Right lobe of liver (tissue), 6 donors: ENCODE data around the gene TAGLN3. TPM values are rescaled to one million over a fixed set of nuclear protein-coding genes. Genes with fewer than 3 reads are reported as not detected.

Experiments
- ATAC-seq, 4 donors: fragments of 200-7000 bp; cut with Tn5 transposase; one replicate each; pipeline ENCODE4 v1.9.1; 2020; ENCODE audit warnings: mild to moderate bottlenecking in 4 of 4, moderate library complexity in 4 of 4
- DNase-seq, 3 donors: peaks; one replicate each; pipeline ENCODE4 v3.0.0-alpha.2; 2020
- H3K27ac ChIP-seq, 3 donors: fragments of 200-600 bp; one replicate each; pipeline ENCODE4 v1.8.0; 2022
- H3K27me3 ChIP-seq, 2 donors: fragments of 200-600 bp; one replicate each; pipeline ENCODE4 v1.8.0; 2022
- H3K36me3 ChIP-seq, 4 donors: fragments of 200-600 bp; sonication (generic) in 1 of 4; one replicate each; pipeline versions ENCODE4 v1.5.1 to v1.8.0; 2017 to 2022; ENCODE audit warnings: control low read depth in 1 of 4
- H3K4me1 ChIP-seq, 4 donors: fragments of 200-600 bp; sonication (generic) in 1 of 4; one replicate each; pipeline versions ENCODE4 v1.5.1 to v1.8.0; 2017 to 2022; ENCODE audit warnings: control low read depth in 1 of 4
- H3K4me3 ChIP-seq, 3 donors: fragments of 200-600 bp; one replicate each; pipeline ENCODE4 v1.8.0; 2022
- H3K9me3 ChIP-seq, 4 donors: fragments of 200-600 bp; sonication (generic) in 1 of 4; one replicate each; pipeline versions ENCODE4 v1.5.1 to v1.8.0; 2017 to 2022; ENCODE audit warnings: control low read depth in 1 of 4
- CTCF ChIP-seq, 4 donors: fragments of 200-600 bp in 3 of 4; fragments of 450-650 bp in 1 of 4; IDR thresholded peaks; one replicate each; pipeline versions ENCODE4 v1.5.1 to v1.8.0; 2016 to 2022; ENCODE audit warnings: antibody characterized with exemption in 4 of 4, mild to moderate bottlenecking in 2 of 4
- POLR2A ChIP-seq: fragments of 450-650 bp; IDR thresholded peaks from one replicate; pipeline ENCODE4 v1.6.1; 2017; ENCODE audit warnings: antibody characterized with exemption, mild to moderate bottlenecking
- WGBS: methylation state at CpG from one replicate; pipeline ENCODE4 v1.1.6; 2018; ENCODE audit warnings: low coverage, low lambda C conversion rate; ENCODE audit not compliant: insufficient coverage; ENCODE audit errors: missing lambda C conversion rate; 5-methylcytosine and 5-hydroxymethylcytosine counted together
- intact Hi-C, 2 donors: fragments of 100-400 bp; cut with DNase I; formaldehyde crosslinking; loops; one replicate each; pipeline versions ENCODE4 v1.11.2 to v1.14.1; 2022
- total RNA-seq, 6 experiments: library from RNA; depleted of rRNA in 2 of 6; stranded (reverse); fragments of >200 nt in 2 of 6; fragmentation: NEBNext Ultra II Directional in 3 of 6; extraction: Animal tissue kit (Norgen Biotek cat#: 25700) in 3 of 6; gene quantifications; one replicate each; pipeline versions ENCODE4 v1.1.0 to v1.2.4, GENCODE V29; 2016 to 2023
- donor health status: DM: no; HTN: yes; CAD: no.
- donor health status: DM: no; HTN: no; CAD: no.
- donor health status: DM: no; HTN: no; CAD: no.
- donor health status: DM: no; HTN: yes; CAD: no.
- donor health status: DM: no; HTN: yes; CAD: no.

Gene TAGLN3
- total RNA-seq, 6 experiments from 2014 or later, result not detected

DNA sequence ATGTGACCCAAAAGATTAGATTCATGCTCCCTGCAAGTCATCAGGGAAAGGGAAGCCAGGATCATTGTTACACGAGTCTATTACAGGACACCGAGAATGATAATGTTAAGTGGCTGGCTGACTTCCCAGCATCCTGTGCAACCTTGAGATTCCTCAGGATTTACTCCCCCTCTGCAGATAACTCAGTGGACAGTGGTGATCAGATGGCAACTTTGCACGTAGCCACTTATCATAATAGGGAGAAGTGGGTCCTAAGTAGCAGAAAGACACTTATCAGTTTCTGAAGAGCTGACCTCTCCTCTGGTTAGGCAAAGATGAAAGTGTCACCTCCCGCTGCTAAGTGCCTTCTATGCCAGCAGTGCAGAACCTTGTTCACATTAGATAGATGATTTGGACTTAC, 29.1 kb downstream of the TAGLN3 start:
- DNase-seq, result no peak
- Histone ChIP-seq H3K27me3 (no peaks in the 10 kb centered on the region), H3K4me1 (no peaks in the 10 kb centered on the region), H3K36me3 (no peaks in the 10 kb centered on the region), H3K9me3 (no peaks in the 10 kb centered on the region), H3K27ac (no peak overlapping the region), H3K4me3 (no peak overlapping the region)
- ATAC-seq, result peak; percentile 69 to 85 (median 77)
- intact Hi-C loops, result no loop called here
- 60% methylated on average over 1 of the region's 4 CpGs for WGBS
- TF ChIP-seq POLR2A (no peak), CTCF (IDR thresholded peaks at IDR 0.05) (no peak)

DNA sequence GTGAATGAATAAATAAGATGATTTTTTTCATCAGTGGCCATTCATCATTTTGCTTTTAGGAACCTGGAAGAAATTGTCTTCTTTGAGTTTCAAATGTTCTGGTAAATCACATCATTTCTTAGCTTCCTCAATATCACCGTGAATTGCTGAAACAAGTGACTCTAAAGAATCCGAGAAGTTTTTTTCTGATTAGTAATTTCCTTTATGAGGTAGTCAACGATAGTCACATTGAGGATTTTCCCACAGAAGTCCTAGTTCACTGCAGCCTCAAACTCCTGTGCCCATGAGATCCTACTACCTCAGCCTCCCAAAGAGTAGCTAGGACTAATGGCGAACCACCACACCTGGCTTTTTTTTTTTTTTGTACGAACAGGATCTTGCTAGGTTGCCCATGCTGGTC, 32.2 kb downstream of the TAGLN3 start:
- DNase-seq (no peak), ATAC-seq (no peak)
- Histone ChIP-seq H3K36me3 (no peaks in the 10 kb centered on the region), H3K27me3 (no peaks in the 10 kb centered on the region), H3K27ac (no peak overlapping the region), H3K9me3 (no peaks in the 10 kb centered on the region), H3K4me3 (no peak overlapping the region), H3K4me1 (no peaks in the 10 kb centered on the region)
- 83% methylated on average over 5 of the region's 5 CpGs for WGBS
- TF ChIP-seq POLR2A (no peak), CTCF (IDR thresholded peaks at IDR 0.05) (no peak)
- intact Hi-C loops, result no loop called here

- DNase-seq, result no peak
- ATAC-seq, result no peak
- Histone ChIP-seq H3K4me3 (no peak overlapping the region), H3K4me1 (no peaks in the 10 kb centered on the region), H3K36me3 (no peaks in the 10 kb centered on the region), H3K27me3 (no peaks in the 10 kb centered on the region), H3K9me3 (no peaks in the 10 kb centered on the region), H3K27ac (no peak overlapping the region)
- TF ChIP-seq CTCF (IDR thresholded peaks at IDR 0.05) (no peak), POLR2A (no peak)
- intact Hi-C loops, result no loop called here
- WGBS, result 57% methylated on average over 5 of the region's 5 CpGs
These were observed 33.5 kb downstream of the TAGLN3 start for GRCh38 chr3:112032098-112032731.

GRCh38 chr3:112034436-112034835, 35.7 kb downstream of the TAGLN3 start, which contains the start of gene TMPRSS7:
TMPRSS7 (plus strand) TSS chr3:112034736; CDS start chr3:112034846, 110 bp downstream.
- Histone ChIP-seq H3K4me3 (no peak within 1 kb of the TSS), H3K27ac (no peak within 1 kb of the TSS), H3K9me3 (no peaks in the 10 kb centered on the region), H3K36me3 (no peaks in the 10 kb centered on the region), H3K4me1 (no peaks in the 10 kb centered on the region), H3K27me3 (no peaks in the 10 kb centered on the region)
- ATAC-seq, result no peak
- intact Hi-C loops, result no loop called here
- TF ChIP-seq CTCF (IDR thresholded peaks at IDR 0.05) (no peak), POLR2A (no peak)
- 88% methylated on average over 4 of the region's 4 CpGs for WGBS
- DNase-seq, result no peak
